Heart left ventricle (tissue), 16 donors: Measurements from ENCODE around the gene VGF. TPM values are rescaled to one million over a fixed set of nuclear protein-coding genes. Genes with fewer than 3 reads are reported as not detected.
"Not testable (repeated sequence)": the region's sequence is repeated elsewhere in the genome, so short reads cannot be mapped to it uniquely, and the experiment has no call there.

Experiments used
- ATAC-seq, 4 donors: fragments of 200-7000 bp; cut with Tn5 transposase; one replicate each; pipeline ENCODE4 v1.9.1; 2020 to 2022; ENCODE audit warnings: moderate library complexity in 4 of 4, mild to moderate bottlenecking in 3 of 4, moderate number of reproducible peaks in 1 of 4
- DNase-seq, 5 donors: peaks; one replicate each; pipeline ENCODE4 v3.0.0-alpha.2; 2020
- H3K27ac ChIP-seq, 12 donors: fragments of 200-600 bp; sonication (generic) in 4 of 12; one replicate each; pipeline versions ENCODE4 v1.5.0 to v1.8.0; 2016 to 2022; ENCODE audit warnings: mild to moderate bottlenecking in 2 of 12
- H3K27me3 ChIP-seq, 9 donors: fragments of 200-600 bp; sonication (generic) in 2 of 9; one replicate each; pipeline versions ENCODE4 v1.5.1 to v1.8.0; 2016 to 2022; ENCODE audit warnings: mild to moderate bottlenecking in 3 of 9
- H3K36me3 ChIP-seq, 9 donors: fragments of 200-600 bp; sonication (generic) in 2 of 9; one replicate each; pipeline versions ENCODE4 v1.5.0 to v1.8.0; 2018 to 2022; ENCODE audit warnings: mild to moderate bottlenecking in 2 of 9
- H3K4me1 ChIP-seq, 12 donors: fragments of 200-600 bp; sonication (generic) in 4 of 12; one replicate each; pipeline versions ENCODE4 v1.5.0 to v1.8.0; 2016 to 2022; ENCODE audit warnings: mild to moderate bottlenecking in 3 of 12
- H3K4me3 ChIP-seq, 12 donors: fragments of 200-600 bp; sonication (generic) in 4 of 12; one replicate each; pipeline versions ENCODE4 v1.5.0 to v1.8.0; 2017 to 2022; ENCODE audit warnings: mild to moderate bottlenecking in 9 of 12, moderate library complexity in 4 of 12
- H3K9me3 ChIP-seq, 12 donors: fragments of 200-600 bp; sonication (generic) in 4 of 12; one replicate each; pipeline versions ENCODE4 v1.5.0 to v1.8.0; 2016 to 2022; ENCODE audit warnings: mild to moderate bottlenecking in 1 of 12
- POLR2A ChIP-seq, 2 donors: fragments of 450-650 bp; IDR thresholded peaks; one replicate each; pipeline ENCODE4 v1.6.1; 2017; ENCODE audit warnings: antibody characterized with exemption in 2 of 2, mild to moderate bottlenecking in 2 of 2, moderate library complexity in 2 of 2
- WGBS, 4 donors: extraction: QIAGEN DNeasy Blood & Tissue Kit in 2 of 4; methylation state at CpG; one replicate each; pipeline versions ENCODE4 v1.1.5 to v1.1.7; 2013 to 2018; 5-methylcytosine and 5-hydroxymethylcytosine counted together
- intact Hi-C, 10 donors: fragments of 100-400 bp; cut with DNase I; formaldehyde crosslinking; loops; one replicate each; pipeline versions ENCODE4 v1.11.1 to v1.14.2; 2022
- polyA plus RNA-seq, 2 donors: library from polyadenylated mRNA; stranded (reverse); fragments of 200-250 nt; gene quantifications; one replicate each; pipeline ENCODE4 v1.2.3, GENCODE V29; 2013
- total RNA-seq, 9 donors: library from RNA; depleted of rRNA in 2 of 9; stranded (reverse); fragments of >200 nt in 2 of 9; fragmentation: NEBNext Ultra II Directional in 3 of 9; extraction: Animal tissue kit (Norgen Biotek cat#: 25700) in 3 of 9; gene quantifications; one replicate each; pipeline versions ENCODE4 v1.1.0 to v1.2.4, GENCODE V29; 2016 to 2023
- TF ChIP-seq, protein P1 (sequence below), 12 donors: fragments of 200-600 bp; sonication (generic) in 4 of 12; IDR thresholded peaks; one replicate each; pipeline versions ENCODE4 v1.5.0 to v1.8.0; 2018 to 2022; ENCODE audit warnings: antibody characterized with exemption in 12 of 12, mild to moderate bottlenecking in 5 of 12
- donor health status: ischemic (EF 13 %, LVEDD 7.1; RV severe dilation, severe dysfunction).
- donor health status: healthy with polysubstance abuse.
- donor health status: DM: no; HTN: yes; CAD: no.
- donor health status: DM: no; HTN: no; CAD: no.
- donor health status: ischemic (EF 25% LVEDD 6.9; RV normal size, moderate dysfunction).
- donor health status: ischemic (EF 25% LVEDD 5.7; RV mildly dilated, moderate dysfunction).
- donor health status: healthy.
- donor health status: DM: yes; HTN: yes; CAD: no.
- donor health status: ischemic (EF 35%, LVEDD 5.7; RV mildly dilated, moderate dysfunction).
- donor health status: nonischemic (EF 11% LVEDD 7.7; RV severe dilation, severe dysfunction).
- donor health status: DM: yes; HTN: yes; CAD: no.
- donor health status: PGD.
- donor health status: ischemic (EF 29% LVEDD 5.4; RV normal size, mild dysfunction).
- donor health status: nonischemic (EF 23%, LVEDD 6.1; RV moderate dilation, normal function).

Gene VGF
- total and polyA plus RNA-seq, 11 donors = 0.09 to 0.19 (median 0.14) TPM; not detected in 8

DNA sequence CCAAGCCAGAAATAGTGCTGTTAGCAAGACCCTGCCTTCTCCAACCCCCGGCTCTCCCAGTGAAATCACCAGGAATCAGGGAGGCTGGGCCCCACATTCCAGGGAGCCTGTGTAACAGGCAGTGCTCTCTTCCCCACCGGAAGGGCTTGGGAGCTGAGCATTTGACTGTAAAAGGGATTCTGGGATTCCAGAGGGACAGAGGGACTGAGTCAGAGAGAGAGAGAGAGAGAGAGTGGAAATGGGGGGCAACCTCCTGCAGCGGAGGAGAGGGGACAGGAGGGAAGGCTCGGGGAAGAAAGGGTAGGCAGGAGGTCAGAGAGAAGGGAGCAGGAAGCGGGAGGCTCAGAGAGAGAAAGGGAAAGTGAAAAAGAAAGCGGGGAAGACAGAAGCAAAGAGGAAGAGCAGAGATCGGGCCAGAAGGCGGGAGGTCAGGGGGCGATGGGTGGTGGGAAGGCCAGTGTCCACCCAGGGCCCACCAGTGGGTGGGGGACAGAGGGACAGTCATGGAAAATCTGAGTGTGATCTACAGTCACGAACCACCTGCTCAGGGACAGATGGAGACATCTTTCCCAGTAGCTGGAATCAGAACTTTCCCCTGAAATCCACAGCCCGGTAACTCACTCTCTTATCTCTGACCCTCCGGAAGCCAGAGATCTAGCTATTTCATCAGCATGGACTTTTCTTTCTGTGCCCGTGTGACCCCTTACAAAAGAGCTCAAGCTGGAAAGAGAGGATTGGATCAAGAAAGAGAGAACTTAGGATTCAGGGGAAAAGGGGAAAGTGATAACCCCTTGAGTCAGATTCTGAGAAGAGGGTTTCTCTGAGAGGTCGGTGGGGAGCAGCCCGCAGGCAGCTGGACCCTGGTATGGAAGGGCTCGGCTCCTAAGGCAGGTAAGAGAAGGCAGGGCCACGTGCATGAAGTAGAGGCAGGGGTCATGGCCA is 43.1 kb downstream of the VGF start:
- Histone ChIP-seq H3K27me3 (no peaks in the 10 kb centered on the region), H3K36me3 (no peaks in the 10 kb centered on the region), H3K9me3 (no peaks in the 10 kb centered on the region), H3K27ac (peak overlapping the region; percentile 67 to 93 (median 84)), H3K4me1 (peaks cover 3 to 74% (median 54%) of the 10 kb centered on the region in 12 donors), H3K4me3 (peak overlapping the region in 10 of 12 donors; percentile 28 to 56 (median 46))
- 21 to 26% (median 23%) methylated on average over 17 of the region's 17 CpGs for WGBS, 4 donors
- ATAC-seq = peak; percentile 66 to 82 (median 82)
- intact Hi-C loops = no loop called here
- peak; percentile 84 to 92 (median 85) for DNase-seq
- TF ChIP-seq POLR2A (IDR thresholded peaks at IDR 0.05) = no peak
- TF ChIP-seq, protein P1, sequence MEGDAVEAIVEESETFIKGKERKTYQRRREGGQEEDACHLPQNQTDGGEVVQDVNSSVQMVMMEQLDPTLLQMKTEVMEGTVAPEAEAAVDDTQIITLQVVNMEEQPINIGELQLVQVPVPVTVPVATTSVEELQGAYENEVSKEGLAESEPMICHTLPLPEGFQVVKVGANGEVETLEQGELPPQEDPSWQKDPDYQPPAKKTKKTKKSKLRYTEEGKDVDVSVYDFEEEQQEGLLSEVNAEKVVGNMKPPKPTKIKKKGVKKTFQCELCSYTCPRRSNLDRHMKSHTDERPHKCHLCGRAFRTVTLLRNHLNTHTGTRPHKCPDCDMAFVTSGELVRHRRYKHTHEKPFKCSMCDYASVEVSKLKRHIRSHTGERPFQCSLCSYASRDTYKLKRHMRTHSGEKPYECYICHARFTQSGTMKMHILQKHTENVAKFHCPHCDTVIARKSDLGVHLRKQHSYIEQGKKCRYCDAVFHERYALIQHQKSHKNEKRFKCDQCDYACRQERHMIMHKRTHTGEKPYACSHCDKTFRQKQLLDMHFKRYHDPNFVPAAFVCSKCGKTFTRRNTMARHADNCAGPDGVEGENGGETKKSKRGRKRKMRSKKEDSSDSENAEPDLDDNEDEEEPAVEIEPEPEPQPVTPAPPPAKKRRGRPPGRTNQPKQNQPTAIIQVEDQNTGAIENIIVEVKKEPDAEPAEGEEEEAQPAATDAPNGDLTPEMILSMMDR (IDR thresholded peaks at IDR 0.05) = no peak

DNA sequence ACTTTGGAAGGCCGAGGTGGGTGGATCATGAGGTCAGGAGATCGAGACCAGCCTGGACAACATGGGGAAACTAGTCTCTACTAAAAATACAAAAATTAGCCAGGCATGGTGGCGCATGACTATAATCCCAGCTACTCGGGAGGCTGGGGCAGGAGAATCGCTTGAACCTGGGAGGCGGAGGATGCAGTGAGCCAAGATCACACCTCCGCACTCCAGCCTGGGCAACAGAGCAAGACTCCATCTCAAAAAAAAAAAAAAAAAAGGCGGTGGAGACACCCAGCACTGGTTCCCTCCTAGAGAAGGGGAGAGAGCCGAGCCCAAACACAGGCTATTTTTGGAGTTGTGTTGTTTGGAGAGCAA is 43.8 kb downstream of the VGF start:
- H3K36me3 ChIP-seq, intact Hi-C loops, DNase-seq, H3K9me3 ChIP-seq, H3K27me3 ChIP-seq, ATAC-seq: not testable (repeated sequence)
- 48 to 51% (median 50%) methylated on average over 9 of the region's 9 CpGs for WGBS, 4 donors
- H3K4me3 ChIP-seq = peak overlapping the region in 10 of 12 donors; percentile 28 to 56 (median 46)
- H3K27ac ChIP-seq = peak overlapping the region; percentile 44 to 93 (median 84)
- peaks cover 3 to 69% (median 49%) of the 10 kb centered on the region in 12 donors for H3K4me1 ChIP-seq

DNA sequence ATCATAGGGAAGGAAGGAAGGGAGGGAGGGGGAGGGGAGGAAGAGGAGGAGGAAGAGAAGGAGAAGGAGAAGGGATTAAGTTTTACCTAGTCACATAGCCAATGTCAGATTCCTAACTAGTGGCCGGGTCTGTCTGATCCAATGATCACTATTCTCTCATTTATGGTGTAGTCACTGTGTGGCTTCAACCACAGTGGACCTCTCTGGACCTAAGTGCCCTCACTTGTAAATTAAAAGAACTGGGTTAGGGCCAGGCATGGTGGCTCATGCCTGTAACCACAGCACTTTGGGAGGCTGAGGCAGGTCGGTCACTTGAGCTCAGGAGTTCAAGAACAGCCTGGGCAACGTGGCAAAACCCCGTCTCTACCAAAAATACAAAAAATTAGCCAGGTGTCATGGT is 45.1 kb downstream of the VGF start:
- intact Hi-C loops = no loop called here
- Histone ChIP-seq H3K9me3 (no peaks in the 10 kb centered on the region), H3K4me3 (no peak overlapping the region), H3K36me3 (no peaks in the 10 kb centered on the region), H3K27me3 (no peaks in the 10 kb centered on the region), H3K27ac (peak overlapping the region in 1 of 12 donors; percentile 13), H3K4me1 (peaks cover 0 to 56% (median 38%) of the 10 kb centered on the region in 12 donors)
- no peak for TF ChIP-seq POLR2A (IDR thresholded peaks at IDR 0.05)
- TF ChIP-seq, protein P1 (IDR thresholded peaks at IDR 0.05) = no peak
- 74 to 90% (median 81%) methylated on average over 4 of the region's 4 CpGs for WGBS, 4 donors
- DNase-seq (no peak), ATAC-seq (no peak)

DNA sequence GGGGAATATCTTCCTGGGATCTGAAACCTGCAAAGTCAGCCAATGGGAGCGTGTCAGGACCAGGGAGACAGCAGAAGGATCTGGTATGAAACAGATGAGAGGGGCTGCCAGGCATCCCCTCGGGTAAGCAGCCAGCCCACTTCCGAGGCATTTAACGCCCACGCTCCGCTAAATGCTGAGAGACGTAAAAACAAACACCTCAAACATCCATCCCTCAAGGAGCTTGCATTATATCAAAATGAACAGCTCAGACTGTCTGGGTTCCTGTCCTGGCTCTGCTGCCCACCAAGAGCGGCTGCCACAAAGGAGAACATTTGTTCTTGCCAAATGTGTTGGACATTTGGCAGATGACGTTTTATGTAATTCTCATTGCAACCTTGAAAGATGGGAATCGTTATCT is 45.5 kb downstream of the VGF start:
- intact Hi-C loops = no loop called here
- Histone ChIP-seq H3K27ac (no peak overlapping the region), H3K9me3 (no peaks in the 10 kb centered on the region), H3K4me3 (no peak overlapping the region), H3K36me3 (no peaks in the 10 kb centered on the region), H3K4me1 (peaks cover 0 to 52% (median 33%) of the 10 kb centered on the region in 12 donors), H3K27me3 (no peaks in the 10 kb centered on the region)
- no peak for ATAC-seq
- WGBS, 4 donors = 63 to 79% (median 65%) methylated on average over 10 of the region's 10 CpGs
- no peak for DNase-seq
- TF ChIP-seq, protein P1 (IDR thresholded peaks at IDR 0.05) = no peak
- no peak for TF ChIP-seq POLR2A (IDR thresholded peaks at IDR 0.05)
